HCT116 (cell line): ENCODE measurements around the gene KCNJ8. TPM values are rescaled to one million over a fixed set of nuclear protein-coding genes. Genes with fewer than 3 reads are reported as not detected.

Source experiments
- ATAC-seq: fragments of 200-7000 bp; cut with Tn5 transposase; 2 replicates; pipeline ENCODE4 v1.9.1; 2020; ENCODE audit warnings: mild to moderate bottlenecking, moderate library complexity
- BruUV-seq: library from RNA; stranded (reverse); fragments of 400-500 nt; replicated peaks from 2 replicates; lab custom pipeline; 2021; lab: Mats Ljungman, UMichigan
- CTCF ChIA-PET: fragments of 300-600 bp; sonication (Branson Sonifier 250); formaldehyde crosslinking; loops from one replicate; lab custom pipeline; 2021; ENCODE audit warnings: antibody characterized with exemption; lab: Charles Lee
- POLR2A ChIA-PET: fragments of 300-600, 350-600 bp; sonication (Branson Sonifier 250); formaldehyde crosslinking; loops from one replicate; lab custom pipeline; 2021; ENCODE audit warnings: antibody characterized with exemption; lab: Charles Lee
- RAD21 ChIA-PET, 2 experiments: fragments of 300-600 bp; sonication (Branson Sonifier 250); formaldehyde crosslinking; loops; one replicate each; lab custom pipeline; 2023; ENCODE audit warnings: low total read pairs in 2 of 2; ENCODE audit not compliant: uncharacterized antibody in 2 of 2, unreplicated experiment in 2 of 2, low non-redundant PET in 1 of 2; lab: Charles Lee
- DNase-seq: peaks from one replicate; pipeline ENCODE4 v3.0.0-alpha.2; 2010; ENCODE audit warnings: low read depth, low spot score
- H2AFZ ChIP-seq: fragments of 200-600 bp; shearing (Covaris generic), sonication (generic); 2 replicates; pipeline ENCODE4 v1.6.1; 2017; ENCODE audit warnings: low read depth, mixed run types, mixed read lengths, antibody characterized with exemption, low read length; ENCODE audit not compliant: poor library complexity, severe bottlenecking
- H3K27ac ChIP-seq: 2 replicates; pipeline ENCODE4 v1.5.1; 2012; ENCODE audit warnings: low read depth, low read length
- H3K27me3 ChIP-seq: fragments of 200-600 bp; sonication (generic); 2 replicates; pipeline ENCODE4 v1.6.1; 2016; ENCODE audit warnings: mixed run types, low read length, mixed read lengths; ENCODE audit not compliant: insufficient read depth
- H3K36me3 ChIP-seq, 2 experiments: fragments of 200-500 bp in 1 of 2; fragments of 200-600 bp in 1 of 2; sonication (Bioruptor generic) in 1 of 2; sonication (generic) in 1 of 2; 2 replicates each; pipeline versions ENCODE4 v1.5.1 to v1.6.1; 2014 to 2016; ENCODE audit warnings: low read length in 2 of 2, inconsistent platforms in 1 of 2, mixed read lengths in 1 of 2, mixed run types in 1 of 2; ENCODE audit not compliant: insufficient read depth in 2 of 2, control insufficient read depth in 1 of 2
- H3K4me1 ChIP-seq, 2 experiments: fragments of 200-600 bp in 1 of 2; sonication (generic) in 1 of 2; 2 replicates each; pipeline versions ENCODE4 v1.5.1 to v1.6.1; 2012 to 2017; ENCODE audit warnings: low read length in 2 of 2, inconsistent platforms in 1 of 2, mild to moderate bottlenecking in 1 of 2, mixed read lengths in 1 of 2, mixed run types in 1 of 2, moderate library complexity in 1 of 2; ENCODE audit not compliant: insufficient read depth in 2 of 2, control insufficient read depth in 1 of 2
- H3K4me2 ChIP-seq: fragments of 200-600 bp; sonication (generic); 2 replicates; pipeline ENCODE4 v1.6.1; 2017; ENCODE audit warnings: mixed run types, low read length, mixed read lengths
- H3K4me3 ChIP-seq, 2 experiments: fragments of 200-600 bp in 1 of 2; sonication (generic) in 1 of 2; replicated peaks in 1 of 2; 2 replicates each; pipeline ENCODE4 v1.5.1; 2011 to 2016; ENCODE audit warnings: low read length in 2 of 2, control low read depth in 1 of 2, low read depth in 1 of 2, mild to moderate bottlenecking in 1 of 2, mixed read lengths in 1 of 2, mixed run types in 1 of 2
- H3K79me2 ChIP-seq: fragments of 200-600 bp; sonication (generic); 2 replicates; pipeline ENCODE4 v1.6.1; 2017; ENCODE audit warnings: mild to moderate bottlenecking, mixed run types, low read length, moderate library complexity, mixed read lengths; ENCODE audit not compliant: insufficient read depth
- H3K9ac ChIP-seq: fragments of 200-600 bp; sonication (generic); 2 replicates; pipeline ENCODE4 v1.6.1; 2016; ENCODE audit warnings: low read length, mixed read lengths
- H3K9me2 ChIP-seq: fragments of 200-600 bp; sonication (generic), shearing (Covaris generic); 2 replicates; pipeline ENCODE4 v1.6.1; 2017; ENCODE audit warnings: mixed run types, mild to moderate bottlenecking, moderate library complexity; ENCODE audit not compliant: insufficient read depth
- H3K9me3 ChIP-seq, 2 experiments: fragments of 200-500 bp in 1 of 2; fragments of 200-600 bp in 1 of 2; sonication (Bioruptor generic) in 1 of 2; sonication (generic) in 1 of 2; 2 replicates each; pipeline ENCODE4 v1.6.1; 2014 to 2017; ENCODE audit warnings: low read length in 2 of 2, mixed read lengths in 2 of 2, inconsistent platforms in 1 of 2, low read depth in 1 of 2, mild to moderate bottlenecking in 1 of 2, mixed run types in 1 of 2, moderate library complexity in 1 of 2; ENCODE audit not compliant: control insufficient read depth in 1 of 2, insufficient read depth in 1 of 2
- H4K20me1 ChIP-seq: fragments of 200-600 bp; sonication (generic), shearing (Covaris generic); 2 replicates; pipeline ENCODE4 v1.6.1; 2017; ENCODE audit warnings: mixed run types, mild to moderate bottlenecking, moderate library complexity; ENCODE audit not compliant: insufficient read depth
- CBX3 ChIP-seq: IDR thresholded peaks from 2 replicates; pipeline ENCODE4 v1.6.1; 2012; ENCODE audit warnings: low read depth
- EGR1 ChIP-seq: IDR thresholded peaks from 2 replicates; pipeline ENCODE4 v1.6.1; 2012; ENCODE audit warnings: low read depth
- EZH2phosphoT487 ChIP-seq: fragments of 200-600 bp; IDR thresholded peaks from 2 replicates; pipeline ENCODE4 v1.6.1; 2018; ENCODE audit warnings: antibody characterized with exemption, borderline replicate concordance
- FOSL1 ChIP-seq: IDR thresholded peaks from 2 replicates; pipeline ENCODE4 v1.6.1; 2012; ENCODE audit warnings: low read depth
- SIN3A ChIP-seq: IDR thresholded peaks from 2 replicates; pipeline ENCODE4 v1.6.1; 2012; ENCODE audit warnings: low read depth
- SP1 ChIP-seq: IDR thresholded peaks from 2 replicates; pipeline ENCODE4 v1.6.1; 2012; ENCODE audit warnings: low read depth
- TCF7L2 ChIP-seq: IDR thresholded peaks from 2 replicates; pipeline ENCODE4 v1.7.0; 2011; ENCODE audit warnings: borderline replicate concordance, inconsistent platforms; ENCODE audit not compliant: insufficient read depth, insufficient read length; ENCODE audit errors: extremely low read depth
- intact Hi-C: fragments of 100-400 bp; cut with micrococcal nuclease; formaldehyde crosslinking; loops from 2 replicates; pipeline ENCODE4 v1.10.0; 2022
- total RNA-seq: library from RNA; stranded (reverse); gene quantifications from one replicate; pipeline ENCODE4 v1.2.1, GENCODE V29; 2021; ENCODE audit not compliant: unreplicated experiment
- TF ChIP-seq, protein P1 (sequence below): IDR thresholded peaks from 2 replicates; pipeline ENCODE4 v1.6.1; 2012; ENCODE audit warnings: low read depth
- TF ChIP-seq, protein P2 (sequence below): IDR thresholded peaks from 2 replicates; pipeline ENCODE4 v1.6.1; 2012
- TF ChIP-seq, protein P3 (sequence below): IDR thresholded peaks from 2 replicates; pipeline ENCODE4 v1.6.1; 2011; ENCODE audit warnings: mild to moderate bottlenecking, low read length, moderate library complexity; ENCODE audit not compliant: insufficient replicate concordance; ENCODE audit errors: extremely low read depth
- TF ChIP-seq, protein P4 (sequence below), 3 experiments: fragments of 200-600 bp in 1 of 3; sonication (generic) in 1 of 3; IDR thresholded peaks in 2 of 3; conservative IDR thresholded peaks in 1 of 3; 2 replicates each; pipeline ENCODE4 v1.5.1; 2012 to 2017; ENCODE audit warnings: low read depth in 2 of 3, low read length in 2 of 3, antibody characterized with exemption in 1 of 3, borderline replicate concordance in 1 of 3, control low read depth in 1 of 3, mild to moderate bottlenecking in 1 of 3, mixed read lengths in 1 of 3, mixed run types in 1 of 3, moderate library complexity in 1 of 3; ENCODE audit not compliant: insufficient read depth in 1 of 3

The KCNJ8 gene
- total RNA-seq, 1 experiment from 2014 or later: 0.17 TPM

DNA sequence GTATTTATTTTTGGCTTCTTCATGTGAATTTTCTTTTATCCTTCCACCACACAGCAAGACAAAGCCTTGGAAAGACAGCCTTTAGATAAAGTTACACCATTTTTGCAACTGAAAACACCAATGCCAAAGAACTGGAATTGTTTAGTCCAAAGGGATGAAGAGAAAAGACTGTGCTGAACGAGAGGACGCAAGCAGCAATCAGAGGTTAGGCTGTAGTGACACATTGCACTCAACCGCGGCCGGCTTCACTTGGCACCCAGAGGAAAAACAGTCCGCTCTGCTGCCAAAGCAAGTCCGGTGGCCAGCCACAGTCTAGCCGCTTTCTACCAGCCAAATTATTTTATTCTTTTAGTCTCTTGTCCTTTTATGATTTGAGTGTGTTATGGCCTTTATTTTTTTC lies 49.1 kb upstream of the KCNJ8 start (continued):
- TF ChIP-seq, protein P1, sequence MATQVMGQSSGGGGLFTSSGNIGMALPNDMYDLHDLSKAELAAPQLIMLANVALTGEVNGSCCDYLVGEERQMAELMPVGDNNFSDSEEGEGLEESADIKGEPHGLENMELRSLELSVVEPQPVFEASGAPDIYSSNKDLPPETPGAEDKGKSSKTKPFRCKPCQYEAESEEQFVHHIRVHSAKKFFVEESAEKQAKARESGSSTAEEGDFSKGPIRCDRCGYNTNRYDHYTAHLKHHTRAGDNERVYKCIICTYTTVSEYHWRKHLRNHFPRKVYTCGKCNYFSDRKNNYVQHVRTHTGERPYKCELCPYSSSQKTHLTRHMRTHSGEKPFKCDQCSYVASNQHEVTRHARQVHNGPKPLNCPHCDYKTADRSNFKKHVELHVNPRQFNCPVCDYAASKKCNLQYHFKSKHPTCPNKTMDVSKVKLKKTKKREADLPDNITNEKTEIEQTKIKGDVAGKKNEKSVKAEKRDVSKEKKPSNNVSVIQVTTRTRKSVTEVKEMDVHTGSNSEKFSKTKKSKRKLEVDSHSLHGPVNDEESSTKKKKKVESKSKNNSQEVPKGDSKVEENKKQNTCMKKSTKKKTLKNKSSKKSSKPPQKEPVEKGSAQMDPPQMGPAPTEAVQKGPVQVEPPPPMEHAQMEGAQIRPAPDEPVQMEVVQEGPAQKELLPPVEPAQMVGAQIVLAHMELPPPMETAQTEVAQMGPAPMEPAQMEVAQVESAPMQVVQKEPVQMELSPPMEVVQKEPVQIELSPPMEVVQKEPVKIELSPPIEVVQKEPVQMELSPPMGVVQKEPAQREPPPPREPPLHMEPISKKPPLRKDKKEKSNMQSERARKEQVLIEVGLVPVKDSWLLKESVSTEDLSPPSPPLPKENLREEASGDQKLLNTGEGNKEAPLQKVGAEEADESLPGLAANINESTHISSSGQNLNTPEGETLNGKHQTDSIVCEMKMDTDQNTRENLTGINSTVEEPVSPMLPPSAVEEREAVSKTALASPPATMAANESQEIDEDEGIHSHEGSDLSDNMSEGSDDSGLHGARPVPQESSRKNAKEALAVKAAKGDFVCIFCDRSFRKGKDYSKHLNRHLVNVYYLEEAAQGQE: no peak
- TF ChIP-seq, protein P2, sequence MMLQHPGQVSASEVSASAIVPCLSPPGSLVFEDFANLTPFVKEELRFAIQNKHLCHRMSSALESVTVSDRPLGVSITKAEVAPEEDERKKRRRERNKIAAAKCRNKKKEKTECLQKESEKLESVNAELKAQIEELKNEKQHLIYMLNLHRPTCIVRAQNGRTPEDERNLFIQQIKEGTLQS: no peak
- TF ChIP-seq TCF7L2 (no peak), EGR1 (no peak), EZH2phosphoT487 (no peak), FOSL1 (no peak)

DNA sequence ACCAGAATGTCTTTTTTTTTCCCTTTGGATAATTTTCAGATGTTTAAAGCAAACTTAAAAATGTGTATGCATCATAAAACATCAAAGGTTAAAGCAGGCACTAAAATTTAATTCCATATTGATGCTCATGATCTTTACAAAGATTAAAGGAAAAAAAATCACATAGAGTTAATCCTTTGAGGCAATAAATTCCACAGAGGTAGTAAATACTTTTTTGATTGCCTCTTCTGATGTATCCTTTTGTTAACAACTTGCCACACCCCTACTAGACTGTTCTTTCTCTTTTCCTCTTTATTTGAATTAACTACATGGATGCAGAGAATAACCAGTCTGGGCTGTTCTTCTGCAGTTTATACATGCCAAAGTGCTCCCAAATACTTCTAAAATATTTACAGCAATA lies 45.2 kb upstream of the KCNJ8 start:
- Histone ChIP-seq H3K4me3 (no peak overlapping the region), H3K4me2 (no peak overlapping the region), H3K79me2 (no peaks in the 10 kb centered on the region), H2AFZ (no peak overlapping the region), H4K20me1 (no peaks in the 10 kb centered on the region), H3K27ac (no peak overlapping the region), H3K4me1 (no peaks in the 10 kb centered on the region), H3K36me3 (no peaks in the 10 kb centered on the region), H3K9ac (no peak overlapping the region), H3K9me2 (no peaks in the 10 kb centered on the region), H3K27me3 (peaks cover 5% of the 10 kb centered on the region), H3K9me3 (no peaks in the 10 kb centered on the region)
- ChIA-PET RAD21 (no interaction called here), CTCF (no interaction called here), POLR2A (no interaction called here)
- no TSS peak for BruUV-seq
- DNase-seq (no peak), ATAC-seq (no peak)
- intact Hi-C loops: no loop called here
- TF ChIP-seq, protein P3, sequence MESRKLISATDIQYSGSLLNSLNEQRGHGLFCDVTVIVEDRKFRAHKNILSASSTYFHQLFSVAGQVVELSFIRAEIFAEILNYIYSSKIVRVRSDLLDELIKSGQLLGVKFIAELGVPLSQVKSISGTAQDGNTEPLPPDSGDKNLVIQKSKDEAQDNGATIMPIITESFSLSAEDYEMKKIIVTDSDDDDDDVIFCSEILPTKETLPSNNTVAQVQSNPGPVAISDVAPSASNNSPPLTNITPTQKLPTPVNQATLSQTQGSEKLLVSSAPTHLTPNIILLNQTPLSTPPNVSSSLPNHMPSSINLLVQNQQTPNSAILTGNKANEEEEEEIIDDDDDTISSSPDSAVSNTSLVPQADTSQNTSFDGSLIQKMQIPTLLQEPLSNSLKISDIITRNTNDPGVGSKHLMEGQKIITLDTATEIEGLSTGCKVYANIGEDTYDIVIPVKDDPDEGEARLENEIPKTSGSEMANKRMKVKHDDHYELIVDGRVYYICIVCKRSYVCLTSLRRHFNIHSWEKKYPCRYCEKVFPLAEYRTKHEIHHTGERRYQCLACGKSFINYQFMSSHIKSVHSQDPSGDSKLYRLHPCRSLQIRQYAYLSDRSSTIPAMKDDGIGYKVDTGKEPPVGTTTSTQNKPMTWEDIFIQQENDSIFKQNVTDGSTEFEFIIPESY: no peak
- TF ChIP-seq SIN3A (no peak), EGR1 (no peak), SP1 (no peak), CBX3 (no peak)
- TF ChIP-seq, protein P1: no peak
- TF ChIP-seq, protein P4, sequence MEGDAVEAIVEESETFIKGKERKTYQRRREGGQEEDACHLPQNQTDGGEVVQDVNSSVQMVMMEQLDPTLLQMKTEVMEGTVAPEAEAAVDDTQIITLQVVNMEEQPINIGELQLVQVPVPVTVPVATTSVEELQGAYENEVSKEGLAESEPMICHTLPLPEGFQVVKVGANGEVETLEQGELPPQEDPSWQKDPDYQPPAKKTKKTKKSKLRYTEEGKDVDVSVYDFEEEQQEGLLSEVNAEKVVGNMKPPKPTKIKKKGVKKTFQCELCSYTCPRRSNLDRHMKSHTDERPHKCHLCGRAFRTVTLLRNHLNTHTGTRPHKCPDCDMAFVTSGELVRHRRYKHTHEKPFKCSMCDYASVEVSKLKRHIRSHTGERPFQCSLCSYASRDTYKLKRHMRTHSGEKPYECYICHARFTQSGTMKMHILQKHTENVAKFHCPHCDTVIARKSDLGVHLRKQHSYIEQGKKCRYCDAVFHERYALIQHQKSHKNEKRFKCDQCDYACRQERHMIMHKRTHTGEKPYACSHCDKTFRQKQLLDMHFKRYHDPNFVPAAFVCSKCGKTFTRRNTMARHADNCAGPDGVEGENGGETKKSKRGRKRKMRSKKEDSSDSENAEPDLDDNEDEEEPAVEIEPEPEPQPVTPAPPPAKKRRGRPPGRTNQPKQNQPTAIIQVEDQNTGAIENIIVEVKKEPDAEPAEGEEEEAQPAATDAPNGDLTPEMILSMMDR (IDR thresholded peaks at IDR 0.05 in 2 of 3, conservative IDR thresholded peaks at IDR 0.05 in 1 of 3; ENCODE audit: borderline replicate concordance in 1 of 3, insufficient read depth in 1 of 3, low read depth in 2 of 3, low read length in 2 of 3): no peak
- TF ChIP-seq, protein P2: no peak
